NCI-H2107 (cell line): ENCODE results near the gene MYH13.

ENCODE experiments used
- DNase-seq: peaks from one replicate; lab custom pipeline; 2025; lab: John Stamatoyannopoulos, UW

MYH13 gene

GRCh38 chr17:10344816-10345215 is 28.0 kb downstream of the MYH13 start:
- no peak for DNase-seq

- DNase-seq: no peak
Observed at GRCh38 chr17:10339051-10339450, 33.8 kb downstream of the MYH13 start.

- DNase-seq: no peak
Observed at GRCh38 chr17:10337976-10338375, 34.8 kb downstream of the MYH13 start.

GRCh38 chr17:10337136-10337535 is 35.7 kb downstream of the MYH13 start:
- no peak for DNase-seq

- no peak for DNase-seq
Observed at GRCh38 chr17:10336393-10336792, 36.4 kb downstream of the MYH13 start.

GRCh38 chr17:10332515-10332914 is 40.3 kb downstream of the MYH13 start:
- no peak for DNase-seq

- DNase-seq: no peak
Observed at GRCh38 chr17:10328971-10329923, 43.6 kb downstream of the MYH13 start.

GRCh38 chr17:10328206-10328605 is 44.6 kb downstream of the MYH13 start:
- DNase-seq: no peak

GRCh38 chr17:10327640-10328039 is 45.2 kb downstream of the MYH13 start:
- DNase-seq: no peak

GRCh38 chr17:10325031-10325695 is 47.6 kb downstream of the MYH13 start:
- no peak for DNase-seq

- DNase-seq: no peak
Observed at GRCh38 chr17:10323812-10324610, 48.8 kb downstream of the MYH13 start.

- no peak for DNase-seq
Observed at GRCh38 chr17:10318535-10318934, 54.3 kb downstream of the MYH13 start.

- DNase-seq: no peak
Observed at GRCh38 chr17:10317543-10317834, 55.3 kb downstream of the MYH13 start.

- no peak for DNase-seq
Observed at GRCh38 chr17:10316801-10317542, 55.8 kb downstream of the MYH13 start.

- no peak for DNase-seq
Observed at GRCh38 chr17:10314329-10314728, 58.5 kb downstream of the MYH13 start.

- no peak for DNase-seq
Observed at GRCh38 chr17:10313037-10313672, 59.7 kb downstream of the MYH13 start.

- no peak for DNase-seq
Observed at GRCh38 chr17:10311131-10311530, 61.7 kb downstream of the MYH13 start.

GRCh38 chr17:10309003-10309974 is 63.5 kb downstream of the MYH13 start:
- no peak for DNase-seq

GRCh38 chr17:10306585-10306984 is 66.2 kb downstream of the MYH13 start:
- no peak for DNase-seq

- DNase-seq: no peak
Observed at GRCh38 chr17:10305398-10305797, 67.4 kb downstream of the MYH13 start.
